Bronchial epithelial cell (primary cell): ENCODE measurements around the gene RAB10. TPM values are rescaled to one million over a fixed set of nuclear protein-coding genes. Genes with fewer than 3 reads are reported as not detected.
A peak's percentile ranks its signal among the peaks of the same experiment; 100 is the strongest.
"Not testable (repeated sequence)": the region's sequence is repeated elsewhere in the genome, so short reads cannot be mapped to it uniquely, and the experiment has no call there.

ENCODE experiments used
- DNase-seq: peaks from one replicate; pipeline ENCODE4 v3.0.0-alpha.2; 2010; ENCODE audit warnings: low read depth
- FAIRE-seq: peaks from 2 replicates; lab custom pipeline; 2011; peaks lifted over from hg19 to GRCh38; lab: Jason Lieb, UNC
- H3K27me3 ChIP-seq: 2 replicates; pipeline ENCODE4 v1.5.1; 2011; ENCODE audit warnings: low read length; ENCODE audit not compliant: control insufficient read depth, insufficient read depth
- H3K36me3 ChIP-seq: 2 replicates; pipeline ENCODE4 v1.5.1; 2011; ENCODE audit warnings: low read length; ENCODE audit not compliant: control insufficient read depth, insufficient read depth
- H3K4me3 ChIP-seq: 2 replicates; pipeline ENCODE4 v1.5.1; 2011; ENCODE audit warnings: mild to moderate bottlenecking, low read depth, low read length, control low read depth
- total RNA-seq: library from RNA; depleted of rRNA; stranded (reverse); fragments of >200 nt; gene quantifications from 2 replicates; pipeline ENCODE4 v1.2.1, GENCODE V29; 2014
- TF ChIP-seq, protein P1 (sequence below): IDR thresholded peaks from 2 replicates; pipeline ENCODE4 v1.5.1; 2011; ENCODE audit warnings: mild to moderate bottlenecking, moderate library complexity, low read length, control low read depth, inconsistent platforms; ENCODE audit not compliant: insufficient read depth, severe bottlenecking

Gene RAB10
- total RNA-seq, 1 donor from 2014 or later, result 308 TPM

DNA sequence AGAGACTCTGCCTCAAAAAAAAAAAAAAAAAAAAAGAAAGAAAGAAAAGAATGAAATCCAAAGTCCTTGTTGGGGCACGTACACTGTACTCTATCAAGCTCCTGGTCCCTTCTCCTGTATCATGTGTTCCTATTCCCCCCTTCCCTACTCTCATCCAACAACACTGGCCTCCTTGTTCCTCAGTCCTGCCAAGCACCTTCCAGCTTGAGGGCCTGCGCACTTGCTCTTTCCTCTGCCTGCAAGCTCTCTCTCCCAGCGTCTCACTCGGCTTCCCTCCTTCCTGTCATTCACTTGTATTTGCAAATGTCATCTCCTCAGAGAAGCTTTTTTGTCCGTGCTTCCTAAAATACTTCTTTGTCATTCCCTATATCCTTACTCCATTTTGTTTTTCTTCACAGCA, 40.8 kb upstream of the RAB10 start:
- DNase-seq, result no peak
- no peak overlapping the region for H3K4me3 ChIP-seq
- no peaks in the 10 kb centered on the region for H3K36me3 ChIP-seq
- H3K27me3 ChIP-seq, result no peaks in the 10 kb centered on the region
- FAIRE-seq, result no peak
- TF ChIP-seq, protein P1, sequence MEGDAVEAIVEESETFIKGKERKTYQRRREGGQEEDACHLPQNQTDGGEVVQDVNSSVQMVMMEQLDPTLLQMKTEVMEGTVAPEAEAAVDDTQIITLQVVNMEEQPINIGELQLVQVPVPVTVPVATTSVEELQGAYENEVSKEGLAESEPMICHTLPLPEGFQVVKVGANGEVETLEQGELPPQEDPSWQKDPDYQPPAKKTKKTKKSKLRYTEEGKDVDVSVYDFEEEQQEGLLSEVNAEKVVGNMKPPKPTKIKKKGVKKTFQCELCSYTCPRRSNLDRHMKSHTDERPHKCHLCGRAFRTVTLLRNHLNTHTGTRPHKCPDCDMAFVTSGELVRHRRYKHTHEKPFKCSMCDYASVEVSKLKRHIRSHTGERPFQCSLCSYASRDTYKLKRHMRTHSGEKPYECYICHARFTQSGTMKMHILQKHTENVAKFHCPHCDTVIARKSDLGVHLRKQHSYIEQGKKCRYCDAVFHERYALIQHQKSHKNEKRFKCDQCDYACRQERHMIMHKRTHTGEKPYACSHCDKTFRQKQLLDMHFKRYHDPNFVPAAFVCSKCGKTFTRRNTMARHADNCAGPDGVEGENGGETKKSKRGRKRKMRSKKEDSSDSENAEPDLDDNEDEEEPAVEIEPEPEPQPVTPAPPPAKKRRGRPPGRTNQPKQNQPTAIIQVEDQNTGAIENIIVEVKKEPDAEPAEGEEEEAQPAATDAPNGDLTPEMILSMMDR, result no peak

DNA sequence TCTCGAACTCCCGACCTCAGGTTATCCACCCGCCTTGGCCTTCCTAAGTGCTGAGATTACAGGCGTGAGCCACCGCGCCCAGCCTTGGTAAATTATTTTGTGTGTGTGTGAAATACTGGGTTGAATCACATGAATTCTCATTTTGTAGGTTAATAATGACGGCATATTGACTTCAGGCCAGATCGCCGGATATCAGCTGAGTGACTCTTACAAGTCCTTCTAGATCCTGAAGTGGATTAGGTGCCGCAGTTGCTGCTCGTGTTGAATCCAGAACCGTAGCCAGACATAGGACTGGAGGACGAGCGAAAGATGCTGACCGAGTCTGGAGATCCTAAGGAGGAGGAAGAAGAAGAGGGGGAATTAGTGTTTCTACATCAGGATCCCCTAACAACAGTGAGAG, 39.4 kb upstream of the RAB10 start:
- no peak for FAIRE-seq
- no peak for DNase-seq
- TF ChIP-seq, protein P1, result no peak
- Histone ChIP-seq H3K4me3 (no peak overlapping the region), H3K27me3 (no peaks in the 10 kb centered on the region), H3K36me3 (no peaks in the 10 kb centered on the region)

DNA sequence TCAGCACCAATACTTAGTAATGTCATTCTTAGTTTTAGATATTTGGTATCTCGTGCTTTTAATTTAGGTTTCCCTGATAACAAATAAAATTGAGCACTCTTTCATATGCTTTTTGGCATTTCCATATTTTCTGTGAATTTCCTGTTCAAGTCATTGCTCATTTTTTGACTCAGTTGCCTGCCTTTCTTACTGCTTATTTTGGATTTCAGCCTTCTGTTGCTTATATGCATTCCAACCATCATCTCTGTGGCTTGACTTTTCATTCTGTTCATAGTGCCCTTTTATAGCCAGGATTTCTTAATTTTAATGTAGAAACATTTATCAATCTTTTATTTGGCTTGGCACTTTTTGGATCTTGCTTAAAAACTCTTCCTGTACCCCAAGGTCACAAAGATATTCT, 37.0 kb upstream of the RAB10 start:
- no peak for FAIRE-seq
- no peak overlapping the region for H3K4me3 ChIP-seq

GRCh38 chr2:25998816-25999383, 35.0 kb upstream of the RAB10 start:
- not testable (repeated sequence) for H3K27me3 ChIP-seq, DNase-seq, FAIRE-seq, H3K36me3 ChIP-seq, H3K4me3 ChIP-seq

More for the DNA sequence above, 37.0 kb upstream of the RAB10 start:
- DNase-seq, result no peak
- TF ChIP-seq, protein P1, result no peak
- H3K36me3 ChIP-seq, result no peaks in the 10 kb centered on the region
- H3K27me3 ChIP-seq, result no peaks in the 10 kb centered on the region

DNA sequence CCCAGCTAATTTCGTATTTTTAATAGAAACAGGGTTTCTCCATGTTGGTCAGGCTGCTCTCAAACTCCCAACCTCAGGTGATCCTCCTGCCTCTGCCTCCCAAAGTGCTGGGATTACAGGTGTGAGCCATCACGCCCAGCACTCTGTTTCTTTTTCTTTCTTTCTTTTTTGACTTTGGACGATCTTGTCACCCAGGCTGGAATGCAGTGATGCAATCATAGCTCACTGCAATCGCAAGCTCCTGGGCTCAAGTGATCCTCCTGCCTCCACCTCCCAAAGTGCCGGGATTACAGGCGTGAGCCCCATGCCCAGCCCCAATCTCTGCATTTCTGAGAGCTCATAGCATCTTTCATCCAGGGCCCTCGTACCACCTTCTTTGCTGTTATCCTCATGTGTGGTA, 34.5 kb upstream of the RAB10 start:
- not testable (repeated sequence) for FAIRE-seq, H3K36me3 ChIP-seq, H3K4me3 ChIP-seq, DNase-seq, H3K27me3 ChIP-seq

GRCh38 chr2:26000561-26001082, 33.3 kb upstream of the RAB10 start:
- H3K4me3 ChIP-seq, result no peak overlapping the region
- TF ChIP-seq, protein P1, result no peak
- H3K36me3 ChIP-seq, result no peaks in the 10 kb centered on the region
- DNase-seq (peak; percentile 70), FAIRE-seq (no peak)
- no peaks in the 10 kb centered on the region for H3K27me3 ChIP-seq
